ENCODE results near the gene NXNL2. TPM values are rescaled to one million over a fixed set of nuclear protein-coding genes. Genes with fewer than 3 reads are reported as not detected.

NXNL2 gene
- total RNA-seq, 2 donors from 2014 or later = not detected

DNA sequence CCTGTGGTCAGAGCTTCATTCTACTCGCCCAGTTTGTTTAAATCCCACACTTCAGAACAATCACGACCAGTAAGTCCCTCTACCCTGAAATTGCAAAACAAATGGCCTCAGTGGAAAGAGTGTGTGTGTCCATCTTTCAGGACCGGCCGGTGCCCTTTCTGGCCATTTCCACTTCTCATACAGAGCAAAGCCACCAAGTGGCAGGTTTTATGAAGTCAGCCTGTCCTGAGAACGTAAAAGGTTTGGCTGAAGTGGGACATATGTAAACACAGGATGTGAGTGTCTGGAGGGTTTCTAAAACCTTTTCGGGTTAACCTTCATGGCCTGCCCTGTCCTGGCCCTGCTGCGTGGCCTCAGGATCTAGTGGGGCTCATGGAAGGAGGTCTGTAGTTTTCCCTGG lies 24.7 kb downstream of the NXNL2 start:
- H3K36me3 Mint-ChIP-seq (ENCODE audit: low read depth) = no peaks in the 10 kb centered on the region
- Histone ChIP-seq H3K27ac (ENCODE audit: low read depth, low read length) (no peak overlapping the region), H3K36me3 (ENCODE audit: control insufficient read depth, insufficient read depth, low read length) (no peaks in the 10 kb centered on the region), H3K4me3 (ENCODE audit: low read length) (no peak overlapping the region), H3K27me3 (ENCODE audit: control insufficient read depth, insufficient read depth, low read length, poor library complexity, severe bottlenecking) (peaks cover 86% of the 10 kb centered on the region), H3K9me3 (ENCODE audit: control insufficient read depth, low read length) (no peaks in the 10 kb centered on the region), H3K4me1 (ENCODE audit: control insufficient read depth, insufficient read depth, low read length) (no peaks in the 10 kb centered on the region), H3K9ac (ENCODE audit: extremely low read depth, low read length, poor library complexity, severe bottlenecking) (no peak overlapping the region)
- no peaks in the 10 kb centered on the region for H3K9me3 Mint-ChIP-seq
- WGBS, 2 experiments (ENCODE audit: insufficient coverage in 1 of 2, insufficient read length in 1 of 2) = 86 to 87% methylated on average over 1 to 7 of the region's 7 CpGs
- TF ChIP-seq, protein P1, sequence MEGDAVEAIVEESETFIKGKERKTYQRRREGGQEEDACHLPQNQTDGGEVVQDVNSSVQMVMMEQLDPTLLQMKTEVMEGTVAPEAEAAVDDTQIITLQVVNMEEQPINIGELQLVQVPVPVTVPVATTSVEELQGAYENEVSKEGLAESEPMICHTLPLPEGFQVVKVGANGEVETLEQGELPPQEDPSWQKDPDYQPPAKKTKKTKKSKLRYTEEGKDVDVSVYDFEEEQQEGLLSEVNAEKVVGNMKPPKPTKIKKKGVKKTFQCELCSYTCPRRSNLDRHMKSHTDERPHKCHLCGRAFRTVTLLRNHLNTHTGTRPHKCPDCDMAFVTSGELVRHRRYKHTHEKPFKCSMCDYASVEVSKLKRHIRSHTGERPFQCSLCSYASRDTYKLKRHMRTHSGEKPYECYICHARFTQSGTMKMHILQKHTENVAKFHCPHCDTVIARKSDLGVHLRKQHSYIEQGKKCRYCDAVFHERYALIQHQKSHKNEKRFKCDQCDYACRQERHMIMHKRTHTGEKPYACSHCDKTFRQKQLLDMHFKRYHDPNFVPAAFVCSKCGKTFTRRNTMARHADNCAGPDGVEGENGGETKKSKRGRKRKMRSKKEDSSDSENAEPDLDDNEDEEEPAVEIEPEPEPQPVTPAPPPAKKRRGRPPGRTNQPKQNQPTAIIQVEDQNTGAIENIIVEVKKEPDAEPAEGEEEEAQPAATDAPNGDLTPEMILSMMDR (conservative IDR thresholded peaks at IDR 0.05) = peak; percentile 46
- no peak overlapping the region for H3K4me3 Mint-ChIP-seq
- H3K4me1 Mint-ChIP-seq = peaks cover 3% of the 10 kb centered on the region
- H3K27me3 Mint-ChIP-seq (ENCODE audit: insufficient read depth) = peaks cover 91% of the 10 kb centered on the region
- no peak for DNase-seq
- no peak overlapping the region for H3K27ac Mint-ChIP-seq

DNA sequence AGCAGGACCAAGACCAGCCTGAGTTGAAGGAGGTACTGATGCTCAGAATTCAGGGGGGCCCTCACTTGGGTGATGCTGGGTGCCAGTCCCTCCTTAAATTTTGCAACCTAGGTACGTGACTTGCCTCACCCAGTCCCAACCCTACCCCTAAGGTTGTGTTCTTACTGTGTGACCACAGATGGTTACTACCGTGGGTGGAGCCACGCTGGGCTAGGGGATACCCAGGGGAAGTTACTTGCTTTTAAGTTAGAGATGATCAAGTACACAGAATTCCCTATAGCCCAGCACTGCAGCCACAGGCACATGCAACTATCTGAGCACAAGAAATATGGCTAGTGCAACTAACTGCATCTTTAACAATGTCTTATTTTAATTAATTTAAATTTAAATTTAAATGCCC lies 32.9 kb downstream of the NXNL2 start:
- Mint-ChIP-seq H3K9me3 (no peaks in the 10 kb centered on the region), H3K36me3 (ENCODE audit: low read depth) (no peaks in the 10 kb centered on the region), H3K27ac (no peak overlapping the region), H3K4me3 (no peak overlapping the region), H3K27me3 (ENCODE audit: insufficient read depth) (peaks cover 34% of the 10 kb centered on the region), H3K4me1 (no peaks in the 10 kb centered on the region)
- H3K4me3 ChIP-seq (ENCODE audit: low read length) = no peak overlapping the region
- no peak overlapping the region for H3K9ac ChIP-seq (ENCODE audit: extremely low read depth, low read length, poor library complexity, severe bottlenecking)
- H3K27me3 ChIP-seq (ENCODE audit: control insufficient read depth, insufficient read depth, low read length, poor library complexity, severe bottlenecking) = peaks cover 15% of the 10 kb centered on the region
- no peaks in the 10 kb centered on the region for H3K9me3 ChIP-seq (ENCODE audit: control insufficient read depth, low read length)
- no peaks in the 10 kb centered on the region for H3K36me3 ChIP-seq (ENCODE audit: control insufficient read depth, insufficient read depth, low read length)
- no peak overlapping the region for H3K27ac ChIP-seq (ENCODE audit: low read depth, low read length)
- DNase-seq = no peak
- H3K4me1 ChIP-seq (ENCODE audit: control insufficient read depth, insufficient read depth, low read length) = no peaks in the 10 kb centered on the region
- TF ChIP-seq, protein P1 (conservative IDR thresholded peaks at IDR 0.05) = no peak
- 89% methylated on average over 3 of the region's 3 CpGs; no CpG with 5 or more reads in 1 of the 2 experiments for WGBS, 2 experiments (ENCODE audit: insufficient coverage in 1 of 2, insufficient read length in 1 of 2)

- Histone ChIP-seq H3K27me3 (ENCODE audit: control insufficient read depth, insufficient read depth, low read length, poor library complexity, severe bottlenecking) (peaks cover 6% of the 10 kb centered on the region), H3K4me3 (ENCODE audit: low read length) (no peak overlapping the region), H3K4me1 (ENCODE audit: control insufficient read depth, insufficient read depth, low read length) (no peaks in the 10 kb centered on the region), H3K9ac (ENCODE audit: extremely low read depth, low read length, poor library complexity, severe bottlenecking) (no peak overlapping the region), H3K27ac (ENCODE audit: low read depth, low read length) (no peak overlapping the region), H3K9me3 (ENCODE audit: control insufficient read depth, low read length) (no peaks in the 10 kb centered on the region), H3K36me3 (ENCODE audit: control insufficient read depth, insufficient read depth, low read length) (no peaks in the 10 kb centered on the region)
- no peaks in the 10 kb centered on the region for H3K9me3 Mint-ChIP-seq
- H3K27me3 Mint-ChIP-seq (ENCODE audit: insufficient read depth) = peaks cover 32% of the 10 kb centered on the region
- TF ChIP-seq, protein P1 (conservative IDR thresholded peaks at IDR 0.05) = no peak
- H3K36me3 Mint-ChIP-seq (ENCODE audit: low read depth) = no peaks in the 10 kb centered on the region
- H3K27ac Mint-ChIP-seq = no peak overlapping the region
- DNase-seq = no peak
- H3K4me3 Mint-ChIP-seq = no peak overlapping the region
- no peaks in the 10 kb centered on the region for H3K4me1 Mint-ChIP-seq
- WGBS, 2 experiments (ENCODE audit: insufficient coverage in 1 of 2, insufficient read length in 1 of 2) = 95 to 100% methylated on average over 1 to 5 of the region's 5 CpGs
These were observed 36.4 kb downstream of the NXNL2 start for GRCh38 chr9:88571419-88571818.
